Measurements from ENCODE around the gene CYB561D1.

Gene CYB561D1

GRCh38 chr1:109501644-109502363, 7.9 kb downstream of the CYB561D1 start:
- no peak for DNase-seq

- peak; percentile 11 for DNase-seq
Measured at GRCh38 chr1:109502364-109502851, 8.5 kb downstream of the CYB561D1 start.

GRCh38 chr1:109503935-109504334, 10.0 kb downstream of the CYB561D1 start:
- no peak for DNase-seq

GRCh38 chr1:109504974-109505373, 11.1 kb downstream of the CYB561D1 start:
- no peak for DNase-seq

GRCh38 chr1:109508001-109508872, 14.3 kb downstream of the CYB561D1 start:
- no peak for DNase-seq

- no peak for DNase-seq
Measured at GRCh38 chr1:109508873-109509175, 14.9 kb downstream of the CYB561D1 start.

- peak; percentile 43 for DNase-seq
Measured at GRCh38 chr1:109509176-109510134, 15.6 kb downstream of the CYB561D1 start, which contains the start of gene AMIGO1. Gene AMIGO1, minus strand, starts transcription at chr1:109509727. Its CDS starts 815 bp downstream, at chr1:109508912.

GRCh38 chr1:109513110-109513710, 19.3 kb downstream of the CYB561D1 start:
- no peak for DNase-seq

- DNase-seq, result no peak
Measured at GRCh38 chr1:109514846-109515245, 21.0 kb downstream of the CYB561D1 start.

- DNase-seq, result no peak
Measured at GRCh38 chr1:109516872-109517271, 23.0 kb downstream of the CYB561D1 start.

GRCh38 chr1:109517337-109517736, 23.4 kb downstream of the CYB561D1 start:
- no peak for DNase-seq

- no peak for DNase-seq
Measured at GRCh38 chr1:109521002-109521951, 27.4 kb downstream of the CYB561D1 start.

GRCh38 chr1:109522026-109522425, 28.1 kb downstream of the CYB561D1 start:
- no peak for DNase-seq

GRCh38 chr1:109523706-109524105, 29.8 kb downstream of the CYB561D1 start:
- no peak for DNase-seq

- no peak for DNase-seq
Measured at GRCh38 chr1:109527098-109527811, 33.4 kb downstream of the CYB561D1 start.

- DNase-seq, result no peak
Measured at GRCh38 chr1:109527846-109528695, 34.2 kb downstream of the CYB561D1 start.

GRCh38 chr1:109528712-109529111, 34.8 kb downstream of the CYB561D1 start:
- no peak for DNase-seq

GRCh38 chr1:109529881-109530456, 36.1 kb downstream of the CYB561D1 start:
- DNase-seq, result no peak

GRCh38 chr1:109530457-109531087, 36.7 kb downstream of the CYB561D1 start:
- DNase-seq, result no peak
